ENCODE measurements around the gene CDK5R2. TPM values are rescaled to one million over a fixed set of nuclear protein-coding genes. Genes with fewer than 3 reads are reported as not detected.

CDK5R2 gene
- total RNA-seq, 4 donors from 2014 or later: not detected

DNA sequence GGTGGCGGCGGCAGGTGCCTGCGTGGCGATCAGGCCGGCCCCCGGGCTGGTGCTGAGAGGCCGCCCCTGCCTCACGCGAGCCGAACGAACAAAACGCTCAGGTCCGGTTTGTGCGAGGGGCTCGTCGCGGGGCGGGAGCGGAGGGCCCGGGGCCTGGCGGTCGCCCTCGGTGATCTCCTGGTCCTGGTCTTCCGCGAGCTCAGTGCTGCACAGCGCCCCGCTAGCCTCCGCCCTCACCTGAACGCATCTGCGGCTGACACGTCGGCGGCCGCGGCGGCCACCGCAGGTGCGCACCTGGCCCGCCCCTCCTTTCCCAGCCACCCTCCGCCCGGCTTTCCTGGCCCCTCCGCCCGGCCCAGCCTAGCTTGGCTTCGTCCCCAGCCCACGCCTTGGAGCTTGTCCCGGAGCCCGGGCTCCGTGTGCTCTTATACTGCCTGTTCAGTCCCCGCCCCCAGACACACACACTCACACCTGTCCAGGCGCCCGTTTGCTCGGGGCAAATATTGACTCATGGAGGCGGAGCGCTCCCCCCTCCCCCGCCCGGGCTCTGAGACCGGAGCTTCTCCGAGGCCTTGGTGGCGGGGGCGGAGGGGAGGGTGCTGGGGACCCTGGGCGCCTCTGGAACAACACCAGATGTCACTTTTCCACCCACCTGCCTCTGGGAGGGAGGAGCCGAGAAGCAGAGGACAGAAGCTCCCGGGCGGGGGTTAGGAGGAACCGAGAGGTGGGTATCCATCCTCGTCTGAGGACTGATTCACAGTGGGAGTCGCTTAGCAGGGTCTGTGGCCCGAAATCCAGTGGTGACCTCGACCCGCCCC, 42.3 kb downstream of the CDK5R2 start:
- peak in 1 of 2 donors; percentile 30 for DNase-seq (ENCODE audit: low spot score in 2 of 2)

DNA sequence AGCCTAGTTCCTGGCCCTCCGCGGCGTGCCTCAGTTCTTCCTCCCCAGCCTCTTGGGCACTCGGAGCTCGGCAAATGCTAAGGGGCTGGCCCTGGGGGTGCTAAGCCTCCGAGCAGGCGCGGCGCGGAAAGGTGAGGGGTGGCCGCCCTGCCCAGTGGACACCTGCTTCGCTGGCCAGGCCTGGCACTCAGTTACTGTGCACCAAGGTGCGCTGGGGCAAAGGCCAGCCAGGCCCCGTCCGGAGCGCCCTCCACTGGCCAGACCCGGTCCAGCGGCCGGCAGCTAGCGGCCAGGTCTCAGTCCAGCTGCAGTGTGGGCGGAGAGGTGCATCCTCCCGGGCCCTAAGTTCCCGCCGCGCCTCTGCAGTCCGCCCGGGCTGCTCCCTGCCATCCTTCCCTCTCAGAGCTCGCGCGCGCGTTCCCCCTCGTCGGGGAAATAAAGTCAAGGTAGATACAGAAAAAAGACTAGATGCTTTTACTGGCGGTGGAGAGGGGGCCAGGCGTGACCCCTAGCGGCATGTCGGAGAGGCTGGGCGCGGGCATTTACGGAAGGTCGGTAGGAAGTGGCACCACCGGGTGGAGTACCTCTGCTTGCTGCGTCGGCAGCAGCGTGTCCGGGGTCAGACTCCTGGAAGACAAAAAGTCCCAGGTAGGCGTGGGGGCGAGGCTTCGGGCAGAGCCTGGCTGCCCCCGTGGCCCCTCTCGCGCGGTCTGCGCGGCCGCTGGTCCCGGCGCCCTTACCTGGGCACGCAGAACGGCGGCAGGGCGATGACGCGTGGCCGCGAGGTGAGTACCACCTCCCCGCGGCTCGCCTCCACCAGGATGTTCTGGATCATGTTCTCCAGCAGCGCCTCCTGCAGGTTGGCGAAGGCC, 43.2 kb downstream of the CDK5R2 start:
- intact Hi-C loops (cut with DNase I; ENCODE audit: low total_unique reads): no loop called here

More for the DNA sequence above, 42.3 kb downstream of the CDK5R2 start:
- no peak overlapping the region for H3K4me3 ChIP-seq (ENCODE audit: low read depth, poor library complexity, severe bottlenecking)
- WGBS, 2 donors: 1 to 2% methylated on average over 27 to 59 of the region's 70 CpGs
- intact Hi-C loops (cut with DNase I; ENCODE audit: low total_unique reads): no loop called here
- TF ChIP-seq, protein P1, sequence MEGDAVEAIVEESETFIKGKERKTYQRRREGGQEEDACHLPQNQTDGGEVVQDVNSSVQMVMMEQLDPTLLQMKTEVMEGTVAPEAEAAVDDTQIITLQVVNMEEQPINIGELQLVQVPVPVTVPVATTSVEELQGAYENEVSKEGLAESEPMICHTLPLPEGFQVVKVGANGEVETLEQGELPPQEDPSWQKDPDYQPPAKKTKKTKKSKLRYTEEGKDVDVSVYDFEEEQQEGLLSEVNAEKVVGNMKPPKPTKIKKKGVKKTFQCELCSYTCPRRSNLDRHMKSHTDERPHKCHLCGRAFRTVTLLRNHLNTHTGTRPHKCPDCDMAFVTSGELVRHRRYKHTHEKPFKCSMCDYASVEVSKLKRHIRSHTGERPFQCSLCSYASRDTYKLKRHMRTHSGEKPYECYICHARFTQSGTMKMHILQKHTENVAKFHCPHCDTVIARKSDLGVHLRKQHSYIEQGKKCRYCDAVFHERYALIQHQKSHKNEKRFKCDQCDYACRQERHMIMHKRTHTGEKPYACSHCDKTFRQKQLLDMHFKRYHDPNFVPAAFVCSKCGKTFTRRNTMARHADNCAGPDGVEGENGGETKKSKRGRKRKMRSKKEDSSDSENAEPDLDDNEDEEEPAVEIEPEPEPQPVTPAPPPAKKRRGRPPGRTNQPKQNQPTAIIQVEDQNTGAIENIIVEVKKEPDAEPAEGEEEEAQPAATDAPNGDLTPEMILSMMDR (IDR thresholded peaks at IDR 0.05): no peak
- TF ChIP-seq POLR2A (IDR thresholded peaks at IDR 0.05): no peak

DNA sequence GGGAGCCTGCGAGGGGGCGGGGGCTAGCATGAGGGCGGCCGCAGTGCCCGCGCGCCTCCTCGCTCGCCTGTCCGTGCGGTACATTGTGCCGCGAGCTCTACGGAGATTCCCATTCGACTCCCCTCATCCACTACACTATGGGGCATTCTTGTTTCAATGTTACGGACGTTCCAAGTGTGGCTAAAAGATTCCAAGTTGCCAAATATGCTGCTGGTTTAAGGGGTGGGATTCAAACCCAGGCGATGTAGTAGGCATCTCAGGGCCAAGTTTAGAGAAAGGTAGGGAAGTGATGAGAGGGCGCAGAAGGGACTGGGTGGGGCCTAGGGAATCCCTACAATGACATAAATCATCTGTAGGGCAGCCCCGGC, 43.8 kb downstream of the CDK5R2 start:
- DNase-seq (ENCODE audit: low spot score in 2 of 2): no peak
- H3K4me3 ChIP-seq (ENCODE audit: low read depth, poor library complexity, severe bottlenecking): no peak overlapping the region
- WGBS, 2 donors: 19 to 22% methylated on average over 20 of the region's 20 CpGs
- TF ChIP-seq POLR2A (IDR thresholded peaks at IDR 0.05): no peak
- TF ChIP-seq, protein P1 (IDR thresholded peaks at IDR 0.05): no peak
- intact Hi-C loops (cut with DNase I; ENCODE audit: low total_unique reads): no loop called here

More for the DNA sequence above, 43.2 kb downstream of the CDK5R2 start:
- 0 to 2% methylated on average over 39 to 47 of the region's 72 CpGs for WGBS, 2 donors
- H3K4me3 ChIP-seq (ENCODE audit: low read depth, poor library complexity, severe bottlenecking): no peak overlapping the region
- no peak for TF ChIP-seq POLR2A (IDR thresholded peaks at IDR 0.05)
- TF ChIP-seq, protein P1 (IDR thresholded peaks at IDR 0.05): no peak
- DNase-seq (ENCODE audit: low spot score in 2 of 2): no peak

DNA sequence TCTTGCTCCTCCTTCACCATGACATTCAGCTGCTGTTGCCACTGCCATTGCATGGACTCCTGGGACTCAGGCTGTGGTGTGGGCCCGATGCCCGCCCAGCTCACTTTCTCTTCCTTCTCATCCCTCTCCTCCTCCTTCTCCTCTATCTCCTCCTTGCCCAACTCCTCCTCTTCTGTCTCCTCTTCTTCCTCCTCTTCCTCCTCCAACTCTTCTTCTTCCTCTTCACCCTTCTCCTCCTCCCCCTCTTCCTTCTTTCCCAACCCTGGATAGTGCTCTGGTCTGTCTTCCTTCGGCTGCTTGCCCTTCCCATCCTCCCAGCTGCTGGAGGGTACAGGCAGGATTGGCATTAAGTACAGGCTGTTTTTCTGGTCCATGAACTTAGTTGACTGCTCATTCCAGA, 44.5 kb downstream of the CDK5R2 start:
- H3K4me3 ChIP-seq (ENCODE audit: low read depth, poor library complexity, severe bottlenecking): no peak overlapping the region
- WGBS, 2 donors: 87 to 90% methylated on average over 3 of the region's 3 CpGs
- no peak for DNase-seq (ENCODE audit: low spot score in 2 of 2)
- TF ChIP-seq POLR2A (IDR thresholded peaks at IDR 0.05): no peak
- TF ChIP-seq, protein P1 (IDR thresholded peaks at IDR 0.05): no peak
- intact Hi-C loops (cut with DNase I; ENCODE audit: low total_unique reads): no loop called here

DNA sequence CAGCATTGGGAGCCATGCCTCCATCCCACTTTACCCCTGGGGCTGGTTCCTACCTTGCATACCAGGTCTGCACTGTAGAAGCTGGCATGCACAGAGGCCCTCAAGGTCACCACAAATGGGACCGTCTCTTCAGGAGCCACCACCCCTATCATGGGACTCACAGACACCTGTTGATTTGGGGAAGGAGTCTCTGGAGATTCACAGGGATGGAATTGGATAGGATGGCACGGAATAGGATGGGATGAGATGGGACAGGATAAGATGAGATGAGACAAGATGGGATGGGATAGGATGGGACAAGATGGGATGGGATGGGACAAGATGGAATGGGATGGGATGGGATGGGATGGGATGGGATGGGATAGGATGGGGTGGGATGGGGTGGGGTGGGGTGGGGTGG, 49.8 kb downstream of the CDK5R2 start:
- 68 to 73% methylated on average over 2 of the region's 2 CpGs for WGBS, 2 donors
- no peak overlapping the region for H3K4me3 ChIP-seq (ENCODE audit: low read depth, poor library complexity, severe bottlenecking)
- intact Hi-C loops (cut with DNase I; ENCODE audit: low total_unique reads): no loop called here
- TF ChIP-seq, protein P1 (IDR thresholded peaks at IDR 0.05): no peak
- no peak for TF ChIP-seq POLR2A (IDR thresholded peaks at IDR 0.05)
- DNase-seq (ENCODE audit: low spot score in 2 of 2): no peak

Measured in lower leg skin (tissue), 4 donors.